CD4-positive, alpha-beta T cell treated with Interleukin-6 for 4 hours (primary cell): ENCODE results near the gene STUM.
"Not testable (repeated sequence)": the region's sequence is repeated elsewhere in the genome, so short reads cannot be mapped to it uniquely, and the experiment has no call there.

Experiments used
- DNase-seq: peaks from one replicate; pipeline ENCODE4 v3.0.0-alpha.2; 2020; ENCODE audit warnings: mixed read lengths

STUM gene

GRCh38 chr1:226584164-226584563 is 35.6 kb downstream of the STUM start:
- no peak for DNase-seq

- DNase-seq = no peak
These were observed 37.6 kb downstream of the STUM start for GRCh38 chr1:226586116-226586515.

GRCh38 chr1:226586650-226587422 is 38.3 kb downstream of the STUM start:
- no peak for DNase-seq

DNA sequence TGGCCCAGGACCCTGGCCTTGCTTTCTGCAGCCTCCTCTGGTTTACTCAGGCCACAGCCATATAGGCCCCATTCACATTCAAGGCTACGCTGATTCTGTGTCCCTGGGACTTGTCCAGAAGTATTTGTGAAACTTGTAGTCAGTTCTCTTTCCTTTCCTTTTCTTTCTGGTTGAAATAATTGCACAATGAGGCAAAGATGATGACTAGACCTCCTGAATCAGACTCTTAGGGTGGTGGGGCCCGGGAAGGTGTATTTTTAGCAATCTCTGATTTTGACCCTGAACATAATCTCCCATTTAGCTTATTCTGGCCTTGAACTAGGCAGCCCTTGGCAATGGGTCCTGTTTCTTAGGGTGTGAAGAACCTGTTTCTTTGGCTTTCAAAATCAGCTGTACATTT is 39.9 kb downstream of the STUM start:
- DNase-seq = no peak

- no peak for DNase-seq
These were observed 40.6 kb downstream of the STUM start for GRCh38 chr1:226589008-226589733.

- DNase-seq = no peak
These were observed 42.0 kb downstream of the STUM start for GRCh38 chr1:226590614-226591013.

- no peak for DNase-seq
These were observed 45.0 kb downstream of the STUM start for GRCh38 chr1:226593541-226593940.

- no peak for DNase-seq
These were observed 48.1 kb downstream of the STUM start for GRCh38 chr1:226596531-226597165.

DNA sequence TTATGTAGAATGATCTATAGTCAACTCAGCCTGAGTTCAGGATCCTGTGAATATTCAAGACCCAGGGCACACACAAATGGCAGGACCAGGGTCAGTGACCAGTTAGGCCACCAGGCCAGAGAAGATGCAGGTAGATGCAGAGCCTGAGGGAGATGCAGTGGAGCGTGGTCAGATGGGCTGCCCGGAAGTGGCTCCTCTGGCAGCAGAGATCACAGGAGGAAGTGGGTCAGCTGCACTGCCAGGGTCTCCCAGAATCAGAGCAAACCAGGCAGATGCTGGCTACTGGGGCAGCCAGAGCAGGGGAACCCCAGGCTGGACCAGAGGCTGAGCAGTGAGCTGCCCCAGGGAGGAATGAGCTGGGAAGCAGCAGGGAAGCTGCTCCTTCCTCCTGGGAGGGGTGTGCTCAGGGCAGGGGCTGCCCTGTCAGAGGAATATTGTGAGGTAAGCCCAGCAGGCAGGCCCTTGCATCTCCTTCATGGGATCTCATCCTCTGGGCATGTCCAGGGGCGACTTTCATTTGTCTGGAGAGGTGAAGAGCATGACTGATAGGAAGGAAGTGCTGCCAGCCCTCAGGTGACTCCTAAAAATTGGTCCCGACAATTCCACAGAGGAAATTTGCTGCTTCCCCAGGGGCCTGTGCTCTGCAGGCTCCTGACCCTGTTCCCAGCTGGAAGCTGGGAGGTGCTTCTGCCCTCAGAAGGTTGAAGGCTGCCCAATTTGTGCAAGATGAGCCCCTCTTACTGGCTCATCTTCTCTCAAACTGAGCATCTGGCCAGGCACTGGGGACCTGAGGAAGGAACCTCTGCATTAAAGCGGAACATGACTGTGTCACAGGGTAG is 49.3 kb downstream of the STUM start:
- no peak for DNase-seq

GRCh38 chr1:226598455-226598849 is 49.9 kb downstream of the STUM start:
- no peak for DNase-seq

GRCh38 chr1:226598955-226599354 is 50.4 kb downstream of the STUM start:
- not testable (repeated sequence) for DNase-seq

GRCh38 chr1:226599636-226600238 is 51.2 kb downstream of the STUM start:
- no peak for DNase-seq

DNA sequence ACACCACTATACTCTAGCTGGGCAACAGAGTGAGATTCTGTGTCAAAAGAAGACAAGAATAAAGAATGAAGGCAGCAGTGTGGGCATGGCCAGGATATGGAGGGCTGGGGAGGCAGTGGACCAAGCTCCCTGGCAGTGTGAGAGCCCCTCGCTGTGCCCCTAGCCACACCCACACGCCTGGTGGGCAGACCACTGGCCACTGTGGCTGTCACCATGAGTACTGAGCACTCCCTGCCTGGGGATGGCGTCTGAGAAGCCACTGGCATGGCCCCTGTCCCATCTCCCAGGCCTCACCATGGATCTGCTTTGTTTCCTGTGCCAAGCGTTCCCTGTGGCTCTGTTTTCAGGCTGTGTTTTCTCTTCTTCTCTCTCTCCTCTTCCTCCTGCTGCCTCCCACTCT is 51.7 kb downstream of the STUM start:
- no peak for DNase-seq

- DNase-seq = no peak
These were observed 52.9 kb downstream of the STUM start for GRCh38 chr1:226601456-226601855.

DNA sequence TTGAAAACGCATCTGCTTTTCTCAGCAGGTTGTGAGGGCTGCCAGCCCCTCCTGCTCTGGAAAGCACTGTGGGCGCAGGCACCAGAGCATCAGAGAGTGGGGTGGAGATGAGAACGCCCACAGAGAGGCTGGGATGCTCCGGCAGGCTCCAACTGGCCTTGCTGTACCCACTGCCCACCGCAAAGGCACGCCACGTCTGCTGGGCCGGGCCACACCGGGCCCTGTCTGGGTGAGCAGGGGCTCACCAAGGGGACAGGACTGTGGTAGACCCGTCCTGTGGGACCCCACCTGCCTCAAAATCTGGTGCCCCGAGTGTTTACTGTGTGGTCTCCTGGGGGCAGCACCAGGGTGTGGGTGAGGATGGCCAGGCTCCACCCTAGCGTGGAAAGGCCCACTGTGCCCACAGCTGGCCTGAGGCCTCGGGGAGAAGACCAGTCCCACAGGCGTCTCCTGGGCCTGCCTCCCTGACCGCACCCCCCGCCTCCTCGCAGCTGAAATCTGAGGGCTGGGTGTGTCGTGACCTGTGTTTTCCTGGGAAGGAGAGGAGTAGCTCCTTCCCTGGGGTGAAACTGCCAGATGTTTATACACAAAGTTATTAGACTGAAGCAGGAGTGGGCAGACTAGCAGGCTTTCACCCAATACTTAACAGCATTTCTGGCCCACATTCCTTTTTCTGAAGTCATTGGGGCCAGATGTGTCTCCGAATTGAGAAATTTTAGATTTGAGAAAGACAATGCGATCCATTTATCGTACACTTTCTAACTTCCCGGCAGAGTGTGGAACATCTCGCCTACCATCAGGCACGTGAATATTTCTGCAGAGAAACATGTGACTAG is 53.8 kb downstream of the STUM start:
- DNase-seq = no peak

DNA sequence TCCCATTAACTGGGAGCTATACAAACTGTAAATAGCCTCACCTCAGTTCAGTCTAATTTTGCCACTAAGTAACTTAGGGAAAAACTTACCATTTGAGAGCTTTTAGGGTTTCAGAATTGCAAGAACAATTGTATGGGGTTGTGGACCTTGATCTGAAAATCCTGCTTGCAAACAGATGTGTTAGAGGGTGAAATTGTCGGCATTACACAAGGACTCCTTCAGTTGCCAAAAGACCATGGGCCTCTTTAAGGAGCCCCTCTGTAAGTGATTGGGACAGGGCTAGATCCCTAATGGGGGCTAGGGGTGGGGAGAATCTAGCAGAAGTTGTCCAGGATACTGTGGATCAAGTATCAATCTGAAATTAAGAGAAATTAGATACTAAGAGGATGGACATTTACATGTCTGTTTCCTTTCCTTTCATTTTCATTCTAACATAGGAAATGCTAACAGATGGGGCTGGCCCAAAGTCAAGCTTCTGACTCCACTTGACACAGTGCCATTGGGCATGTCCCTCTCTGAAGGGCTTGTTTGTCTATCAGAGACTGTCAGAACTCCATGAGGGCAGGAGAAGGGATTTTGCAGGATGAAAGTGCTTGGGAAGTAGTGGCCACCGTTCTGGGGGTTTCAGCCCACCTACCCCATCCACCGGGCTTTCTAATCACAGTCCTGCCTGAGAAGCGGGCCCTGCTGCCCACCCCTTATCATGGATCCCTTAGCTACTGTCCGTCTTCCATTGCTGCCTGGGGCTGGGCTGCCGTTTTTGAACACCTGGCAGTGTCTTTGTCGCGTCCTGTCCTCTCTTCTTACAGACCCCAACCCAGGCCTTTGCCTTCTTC is 54.7 kb downstream of the STUM start:
- DNase-seq = no peak

GRCh38 chr1:226603858-226604559 is 55.4 kb downstream of the STUM start:
- no peak for DNase-seq

- DNase-seq = no peak
These were observed 56.2 kb downstream of the STUM start for GRCh38 chr1:226604560-226605317.

DNA sequence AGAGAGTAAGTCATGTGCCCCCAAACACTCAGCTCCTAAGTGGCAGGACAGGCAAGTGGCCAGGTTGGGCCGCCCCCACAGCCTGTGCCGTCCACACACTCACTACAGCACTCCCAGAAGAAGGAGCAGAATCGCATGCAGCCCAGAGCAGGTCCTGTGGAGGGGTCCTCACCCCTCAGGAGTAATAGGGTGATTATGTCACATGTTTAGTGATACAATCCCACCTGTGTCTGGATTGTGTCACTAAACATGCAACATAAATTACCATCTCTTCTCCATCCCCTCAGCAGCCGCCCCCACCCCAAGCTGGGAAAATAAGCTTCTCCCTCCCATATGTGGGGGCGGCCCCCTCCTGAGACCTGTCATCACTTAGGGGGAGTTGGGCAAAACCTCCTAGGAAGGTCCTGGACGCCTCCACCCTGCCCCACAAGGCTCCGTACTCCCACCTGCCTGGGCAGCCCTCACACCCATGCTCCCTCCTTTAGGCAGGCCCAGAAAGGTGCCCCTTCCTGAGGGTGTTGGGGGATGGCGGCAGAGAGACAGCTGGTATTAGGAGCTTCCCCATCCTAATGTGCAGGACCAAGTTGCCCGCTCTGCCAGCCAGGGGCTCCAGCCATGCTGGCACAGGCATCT is 56.9 kb downstream of the STUM start:
- DNase-seq = no peak
